ENCODE data around the gene E2F4. TPM values are rescaled to one million over a fixed set of nuclear protein-coding genes. Genes with fewer than 3 reads are reported as not detected.

E2F4 gene
- total and polyA plus RNA-seq, 2 donors (not counting 1 experiment from before 2014, with no cell fraction given), result 106 to 188 TPM

GRCh38 chr16:67199011-67199807 is 7.3 kb downstream of the E2F4 start, which contains the start of gene ELMO3:
Gene ELMO3 (plus strand): TSS chr16:67199131. CDS start chr16:67199327, 196 bp downstream.
- intact Hi-C loops (cut with micrococcal nuclease), result no loop called here
- Histone ChIP-seq H3K27ac (ENCODE audit: low read length in 2 of 2) (no peak within 1 kb of the TSS), H3K79me2 (ENCODE audit: control insufficient read depth, insufficient read depth, low read length) (peaks cover 13% of the 10 kb centered on the region), H3K4me1 (ENCODE audit: control insufficient read depth in 2 of 2, insufficient read depth in 2 of 2, low read length in 2 of 2) (peaks cover 0 to 1% of the 10 kb centered on the region in 2 donors), H2AFZ (ENCODE audit: insufficient read depth, low read depth, low read length, poor library complexity, severe bottlenecking) (no peak within 1 kb of the TSS), H4K20me1 (ENCODE audit: control insufficient read depth, insufficient read depth, low read length, poor library complexity, severe bottlenecking) (peaks cover 32% of the 10 kb centered on the region), H3K4me3 (ENCODE audit: control extremely low read depth in 1 of 5, extremely low read depth in 1 of 5, insufficient read depth in 1 of 5, low read depth in 2 of 5, low read length in 4 of 5) (peak within 1 kb of the TSS in 1 of 5 experiments; percentile 26), H3K9me3 (ENCODE audit: control extremely low read depth in 1 of 3, control insufficient read depth in 2 of 3, insufficient read depth in 1 of 3, low read length in 2 of 3) (no peaks in the 10 kb centered on the region), H3K4me2 (replicated peaks; ENCODE audit: low read depth, low read length, poor library complexity, severe bottlenecking) (no peak within 1 kb of the TSS), H3K27me3 (replicated peaks in 1 of 4; ENCODE audit: control extremely low read depth in 1 of 4, control insufficient read depth in 3 of 4, insufficient read depth in 4 of 4, low read length in 3 of 4) (no peaks in the 10 kb centered on the region), H3K36me3 (replicated peaks in 1 of 2; ENCODE audit: control extremely low read depth in 1 of 2, control insufficient read depth in 1 of 2, extremely low read depth in 1 of 2, insufficient read depth in 2 of 2, low read length in 1 of 2) (peaks cover 0 to 68% of the 10 kb centered on the region in 2 experiments), H3K9ac (ENCODE audit: low read length) (no peak within 1 kb of the TSS)
- Mint-ChIP-seq H3K27ac (peak within 1 kb of the TSS; percentile 37), H3K4me3 (peak within 1 kb of the TSS; percentile 39), H3K9me3 (ENCODE audit: insufficient read depth) (no peaks in the 10 kb centered on the region), H3K4me1 (peaks cover 15% of the 10 kb centered on the region), H3K27me3 (no peaks in the 10 kb centered on the region)
- DNase-seq (no peak), ATAC-seq (ENCODE audit: low read depth) (peak; percentile 45)
- ChIA-PET CTCF (interaction anchor here (1.2 kb wide), 1 partner anchor 11 kb away, joined by 3 read pairs; no protein-coding TSS in a partner anchor), POLR2A (no interaction called here)
- TF ChIP-seq CTCF (IDR thresholded peaks at IDR 0.05) (no peak), EZH2 (IDR thresholded peaks at IDR 0.05; ENCODE audit: borderline replicate concordance, insufficient read depth, low read depth, low read length, poor library complexity, severe bottlenecking) (no peak)
- WGBS (ENCODE audit: insufficient coverage), result 93% methylated on average over 52 of the region's 61 CpGs

GRCh38 chr16:67199808-67200198 is 7.8 kb downstream of the E2F4 start:
- 84% methylated on average over 15 of the region's 22 CpGs for WGBS (ENCODE audit: insufficient coverage)

More at GRCh38 chr16:67199808-67200198, 7.8 kb downstream of the E2F4 start:
- ATAC-seq (ENCODE audit: low read depth) (no peak), DNase-seq (no peak)
- Mint-ChIP-seq H3K4me3 (peak overlapping the region; percentile 39), H3K4me1 (peaks cover 15% of the 10 kb centered on the region), H3K27ac (peak overlapping the region; percentile 34), H3K9me3 (ENCODE audit: insufficient read depth) (no peaks in the 10 kb centered on the region), H3K27me3 (no peaks in the 10 kb centered on the region)
- no peak overlapping the region for H2AFZ ChIP-seq (ENCODE audit: insufficient read depth, low read depth, low read length, poor library complexity, severe bottlenecking)
- ChIA-PET CTCF (no interaction called here), POLR2A (no interaction called here)
- H3K36me3 ChIP-seq (replicated peaks in 1 of 2; ENCODE audit: control extremely low read depth in 1 of 2, control insufficient read depth in 1 of 2, extremely low read depth in 1 of 2, insufficient read depth in 2 of 2, low read length in 1 of 2), result peaks cover 0 to 63% of the 10 kb centered on the region in 2 experiments
- no peak overlapping the region for H3K4me2 ChIP-seq (replicated peaks; ENCODE audit: low read depth, low read length, poor library complexity, severe bottlenecking)
- H4K20me1 ChIP-seq (ENCODE audit: control insufficient read depth, insufficient read depth, low read length, poor library complexity, severe bottlenecking), result peaks cover 27% of the 10 kb centered on the region
- no peak overlapping the region for H3K9ac ChIP-seq (ENCODE audit: low read length)
- intact Hi-C loops (cut with micrococcal nuclease), result no loop called here
- H3K27me3 ChIP-seq (replicated peaks in 1 of 4; ENCODE audit: control extremely low read depth in 1 of 4, control insufficient read depth in 3 of 4, insufficient read depth in 4 of 4, low read length in 3 of 4), result no peaks in the 10 kb centered on the region
- H3K9me3 ChIP-seq (ENCODE audit: control extremely low read depth in 1 of 3, control insufficient read depth in 2 of 3, insufficient read depth in 1 of 3, low read length in 2 of 3), result no peaks in the 10 kb centered on the region
- peaks cover 9% of the 10 kb centered on the region for H3K79me2 ChIP-seq (ENCODE audit: control insufficient read depth, insufficient read depth, low read length)
- no peak for TF ChIP-seq CTCF (IDR thresholded peaks at IDR 0.05)
- no peak for TF ChIP-seq EZH2 (IDR thresholded peaks at IDR 0.05; ENCODE audit: borderline replicate concordance, insufficient read depth, low read depth, low read length, poor library complexity, severe bottlenecking)
- peak overlapping the region in 1 of 5 experiments; percentile 12 for H3K4me3 ChIP-seq (ENCODE audit: control extremely low read depth in 1 of 5, extremely low read depth in 1 of 5, insufficient read depth in 1 of 5, low read depth in 2 of 5, low read length in 4 of 5)
- no peak overlapping the region for H3K27ac ChIP-seq (ENCODE audit: low read length in 2 of 2)
- H3K4me1 ChIP-seq (ENCODE audit: control insufficient read depth in 2 of 2, insufficient read depth in 2 of 2, low read length in 2 of 2), result no peaks in the 10 kb centered on the region
